COLO668 (cell line): Measurements from ENCODE around the gene PIGX.

Experiments used
- DNase-seq: peaks from one replicate; lab custom pipeline; 2025; ENCODE audit not compliant: unreplicated experiment; lab: John Stamatoyannopoulos, UW

Gene PIGX

DNA sequence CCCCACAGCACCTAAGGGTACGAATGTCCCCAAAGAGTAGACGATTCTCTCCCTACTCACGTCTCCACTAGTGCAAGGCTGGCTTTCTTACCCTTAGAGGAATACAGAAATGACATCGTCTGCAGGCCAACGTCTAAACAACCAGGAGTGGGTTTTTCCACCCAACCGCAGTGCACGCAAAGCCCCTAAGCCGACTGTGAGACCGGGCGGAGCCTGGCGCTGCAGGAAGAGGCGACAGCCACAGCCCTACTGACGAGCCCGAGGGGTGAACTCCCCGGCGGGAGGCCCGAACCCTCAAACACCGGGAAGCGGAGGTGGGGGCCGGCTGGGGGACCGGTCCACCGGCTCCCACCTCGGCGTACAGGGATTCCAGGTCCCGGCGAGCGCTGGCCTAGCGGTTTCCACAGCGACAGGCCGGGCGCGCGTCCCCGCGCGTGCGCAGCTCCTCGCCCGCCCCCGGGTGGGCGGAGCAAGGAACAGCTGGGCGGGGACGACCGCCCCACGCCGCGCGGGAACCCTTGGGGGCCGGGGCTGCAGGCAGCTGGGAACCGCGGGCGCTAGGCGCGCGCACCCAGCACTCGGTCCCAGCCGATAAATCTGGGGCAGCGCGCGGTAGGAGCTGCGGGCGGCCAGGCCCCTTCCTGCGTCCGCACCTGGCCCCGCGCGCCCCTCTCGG, at the start of gene PIGX, which contains the start of gene CEP19:
Gene PIGX (plus strand): TSS at position 540 of the 676 bp plus-strand sequence.
Gene CEP19 (minus strand): TSS at position 413 of the 676 bp plus-strand sequence. CDS start 3,593 bp downstream, outside the sequence.
- DNase-seq, result peak; percentile 86

GRCh38 chr3:196662711-196663571, 49.2 kb upstream of the PIGX start:
- DNase-seq, result no peak

- peak; percentile 73 for DNase-seq
Measured at GRCh38 chr3:196666001-196666867, 45.9 kb upstream of the PIGX start.

- no peak for DNase-seq
Measured at GRCh38 chr3:196667056-196667825, 44.9 kb upstream of the PIGX start.

- no peak for DNase-seq
Measured at GRCh38 chr3:196670339-196670738, 41.8 kb upstream of the PIGX start.

GRCh38 chr3:196673632-196674031, 38.5 kb upstream of the PIGX start:
- no peak for DNase-seq

GRCh38 chr3:196677353-196677752, 34.8 kb upstream of the PIGX start:
- no peak for DNase-seq

DNA sequence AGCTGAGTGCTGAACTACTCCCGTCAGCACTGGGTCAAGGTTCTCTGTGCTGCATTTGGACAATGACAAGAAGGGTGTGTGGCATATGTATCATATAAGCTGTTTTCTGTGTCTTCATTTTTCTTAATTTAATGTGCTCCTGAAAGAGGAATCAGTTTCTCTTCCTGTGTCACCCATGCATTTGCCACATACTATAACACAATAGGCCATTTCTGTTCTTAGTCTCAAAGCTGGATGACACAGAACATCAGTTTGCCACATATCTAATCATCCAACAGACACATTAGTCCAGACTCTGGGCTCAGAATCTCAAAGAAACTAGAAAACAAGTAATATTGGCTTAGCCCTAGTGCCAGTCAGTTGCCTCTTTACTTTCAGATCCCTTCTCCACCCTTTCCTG, 34.2 kb upstream of the PIGX start:
- no peak for DNase-seq

DNA sequence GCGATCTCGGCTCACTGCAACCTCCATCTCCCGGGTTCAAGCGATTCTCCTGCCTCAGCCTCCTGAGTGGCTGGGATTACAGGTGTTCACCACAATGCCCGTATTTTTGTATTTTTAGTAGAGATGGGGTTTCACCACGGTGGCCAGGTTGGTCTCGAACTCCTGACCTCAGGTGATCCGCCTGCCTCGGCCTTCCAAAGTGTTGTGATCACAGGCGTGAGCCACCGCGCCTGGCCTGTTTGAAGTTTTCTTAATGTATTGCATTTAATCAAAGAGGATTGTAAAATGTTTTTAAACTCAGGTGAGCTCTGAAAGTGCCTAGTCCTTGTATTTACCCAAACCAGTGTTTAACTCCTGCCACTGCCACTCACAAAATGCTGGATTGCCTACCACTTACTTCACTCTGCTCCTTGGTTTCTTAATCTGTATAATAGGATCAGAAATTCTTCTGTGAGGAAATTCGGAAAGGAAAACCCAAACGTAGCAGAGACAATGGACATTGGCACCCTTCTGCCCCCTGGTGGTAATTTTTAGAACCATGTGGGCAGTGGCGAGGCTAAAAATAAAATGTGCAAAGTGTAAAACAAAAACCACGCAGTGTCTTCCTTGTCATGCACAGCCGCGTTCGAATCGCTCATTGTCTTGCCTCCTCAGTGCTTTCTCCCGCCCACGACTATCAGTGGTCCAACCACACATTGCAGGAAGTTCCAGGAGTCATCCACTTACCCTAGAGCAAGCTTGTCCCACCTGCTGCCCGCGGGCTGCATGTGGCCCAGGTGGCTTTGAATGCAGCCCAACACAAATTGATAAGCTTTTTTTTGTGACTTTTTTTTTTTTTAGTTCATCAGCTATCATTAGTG, 27.4 kb upstream of the PIGX start:
- DNase-seq, result peak; percentile 31

- no peak for DNase-seq
Measured at GRCh38 chr3:196686436-196686835, 25.7 kb upstream of the PIGX start.

DNA sequence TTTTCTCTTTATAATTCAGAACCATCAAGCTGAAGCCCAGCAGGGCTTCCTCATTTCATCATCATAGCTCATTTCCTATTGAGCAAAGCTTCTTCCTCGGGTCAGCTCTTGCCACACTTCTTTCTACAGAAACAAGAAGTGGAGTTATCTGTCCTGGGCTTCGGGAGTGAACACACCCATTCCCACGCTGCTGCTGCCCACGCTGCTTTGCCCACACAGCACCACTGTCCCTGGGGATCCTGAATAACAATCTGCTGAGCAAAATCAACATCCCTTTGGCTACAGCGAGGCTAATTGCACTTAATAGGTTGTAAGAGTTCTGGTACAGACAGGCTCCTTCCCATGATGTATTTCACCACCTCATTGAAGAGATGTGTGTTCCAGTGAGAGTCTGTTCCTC, 23.8 kb upstream of the PIGX start:
- no peak for DNase-seq

DNA sequence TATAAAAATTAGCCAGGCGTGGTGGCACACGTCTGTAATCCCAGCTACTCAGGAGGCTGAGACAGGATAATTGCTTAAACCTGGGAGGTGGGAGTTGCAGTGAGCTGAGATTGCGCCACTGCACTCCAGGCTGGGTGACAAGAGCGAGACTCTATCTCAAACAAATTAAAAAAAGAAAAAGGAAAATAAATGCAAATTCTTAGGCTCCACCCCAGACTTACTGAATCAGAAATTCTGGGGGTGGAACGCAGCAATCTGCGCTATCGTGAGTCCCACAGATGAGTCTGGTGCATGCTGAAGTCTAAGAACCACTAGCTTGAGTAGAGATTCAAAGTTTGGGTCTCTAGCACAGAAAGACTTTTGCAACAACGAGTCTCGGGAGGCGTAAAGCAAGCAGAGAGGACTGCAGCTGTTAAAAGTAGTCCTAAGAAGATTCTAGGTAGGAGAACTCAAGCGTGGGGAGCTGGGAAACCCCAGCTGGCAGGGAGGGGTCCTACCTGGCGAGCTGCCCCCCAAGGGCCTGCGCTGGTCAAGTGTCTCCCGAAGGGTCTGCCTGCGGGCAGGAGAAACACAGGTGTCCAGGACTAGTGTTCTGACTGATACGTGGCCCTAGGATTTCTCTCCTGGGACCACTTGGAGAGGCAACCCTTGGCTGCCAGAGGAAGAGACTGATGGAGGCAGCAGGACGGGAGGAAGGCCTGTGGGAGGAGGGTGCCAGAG, 22.1 kb upstream of the PIGX start:
- DNase-seq, result no peak

DNA sequence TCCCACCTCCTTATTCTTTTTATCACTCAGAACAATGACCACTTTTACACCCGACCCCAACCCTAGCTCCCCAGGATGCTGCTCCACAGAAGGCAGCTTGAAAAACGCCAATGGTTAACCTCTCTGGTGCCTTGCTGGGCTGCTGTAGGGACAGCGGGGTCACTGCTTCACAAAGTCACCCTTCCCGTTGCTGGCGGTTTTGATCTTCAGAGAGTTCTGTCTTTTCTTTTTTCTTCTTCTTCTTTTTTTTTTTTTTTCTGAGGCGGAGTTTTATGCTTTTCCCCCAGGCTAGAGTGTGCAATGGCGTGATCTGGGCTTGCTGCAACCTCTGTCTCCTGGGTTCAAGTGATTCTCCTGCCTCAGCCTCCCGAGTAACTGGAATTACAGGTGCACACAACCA, 20.8 kb upstream of the PIGX start:
- no peak for DNase-seq

DNA sequence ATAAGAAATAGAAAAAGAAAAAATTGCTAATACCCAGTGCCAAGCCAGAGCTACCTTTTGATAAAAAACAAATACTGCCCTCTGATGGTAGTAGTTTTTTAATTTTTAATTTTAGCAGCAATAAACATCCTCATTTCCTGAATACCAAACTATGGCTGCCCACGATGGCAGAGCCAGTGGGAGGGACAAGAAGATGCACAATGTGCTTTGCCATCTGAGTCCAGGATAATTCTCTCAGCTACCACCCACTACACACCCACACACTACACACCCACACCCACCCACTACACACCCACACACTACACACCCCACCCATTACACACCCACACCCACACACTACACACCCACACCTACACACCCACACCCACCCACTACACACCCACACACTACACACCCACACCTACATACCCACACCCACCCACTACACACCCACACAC, 18.0 kb upstream of the PIGX start:
- no peak for DNase-seq

DNA sequence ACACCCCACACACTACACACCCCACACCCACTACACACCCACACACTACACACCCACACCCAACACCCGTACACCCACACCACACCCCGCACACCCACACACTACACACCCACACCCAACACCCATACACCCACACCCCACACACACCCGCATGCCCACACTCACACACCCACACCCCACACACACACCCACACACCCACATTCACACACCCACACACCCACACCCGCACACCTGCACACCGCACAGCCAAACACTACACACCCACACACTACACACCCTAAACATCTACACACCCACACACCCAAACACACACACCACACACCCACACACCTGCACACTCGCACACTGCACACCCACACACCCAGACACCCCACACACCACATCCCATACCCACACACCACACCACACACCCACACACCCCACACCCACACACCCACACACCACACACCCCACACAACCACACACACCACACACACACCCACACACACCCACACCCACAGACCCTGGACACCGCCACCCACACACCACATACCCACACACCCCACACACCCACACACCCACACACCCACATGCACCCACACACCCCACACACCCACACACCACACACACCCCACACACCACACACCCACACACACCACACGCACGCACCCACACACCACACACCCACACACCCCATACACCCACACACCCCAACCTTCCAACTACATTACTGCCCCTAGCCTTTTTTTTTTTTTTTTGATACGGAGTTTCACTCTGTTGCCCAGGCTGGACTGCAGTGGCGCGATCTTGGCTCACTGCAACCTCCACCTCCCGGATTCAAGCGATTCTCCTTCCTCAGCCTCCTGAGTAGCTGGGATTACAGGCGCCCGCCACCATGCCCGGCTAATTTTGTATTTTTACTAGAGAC, 17.0 kb upstream of the PIGX start:
- no peak for DNase-seq

DNA sequence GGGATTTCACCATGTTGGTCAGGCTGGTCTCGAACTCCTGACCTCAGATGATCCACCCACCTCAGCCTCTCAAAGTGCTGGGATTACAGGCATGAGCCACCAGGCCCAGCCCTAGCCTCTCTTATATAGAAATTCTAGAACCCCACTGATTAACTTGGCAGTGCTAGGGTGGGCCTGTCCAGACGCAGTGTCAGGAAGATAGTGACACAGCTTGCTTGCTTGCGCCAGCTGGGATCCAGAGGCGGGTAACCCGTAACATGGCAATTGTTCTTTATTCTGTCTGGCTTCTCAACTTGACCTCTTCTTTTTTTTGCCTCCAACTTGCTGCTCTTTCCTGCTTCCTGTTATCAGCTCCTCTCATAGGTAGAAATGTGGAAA, 16.3 kb upstream of the PIGX start:
- no peak for DNase-seq

GRCh38 chr3:196697270-196697669, 14.9 kb upstream of the PIGX start:
- no peak for DNase-seq

GRCh38 chr3:196699749-196700148, 12.4 kb upstream of the PIGX start:
- no peak for DNase-seq
